Upper lobe of right lung (tissue), 1 donor: Measurements from ENCODE around the gene SCRT2. TPM values are rescaled to one million over a fixed set of nuclear protein-coding genes. Genes with fewer than 3 reads are reported as not detected.

ENCODE experiments used
- ATAC-seq: fragments of 200-7000 bp; cut with Tn5 transposase; one replicate; pipeline ENCODE4 v1.9.1; 2020; ENCODE audit warnings: mild to moderate bottlenecking, moderate library complexity
- DNase-seq: peaks from one replicate; pipeline ENCODE4 v3.0.0-alpha.2; 2020
- H3K27ac ChIP-seq: fragments of 200-600 bp; one replicate; pipeline ENCODE4 v1.8.0; 2022
- H3K27me3 ChIP-seq: fragments of 200-600 bp; one replicate; pipeline ENCODE4 v1.8.0; 2022; ENCODE audit warnings: mild to moderate bottlenecking
- H3K36me3 ChIP-seq: fragments of 200-600 bp; one replicate; pipeline ENCODE4 v1.8.0; 2022
- H3K4me1 ChIP-seq: fragments of 200-600 bp; one replicate; pipeline ENCODE4 v1.8.0; 2022
- H3K4me3 ChIP-seq: fragments of 200-600 bp; one replicate; pipeline ENCODE4 v1.8.0; 2022; ENCODE audit warnings: mild to moderate bottlenecking
- H3K9me3 ChIP-seq: fragments of 200-600 bp; one replicate; pipeline ENCODE4 v1.8.0; 2022
- CTCF ChIP-seq: fragments of 200-600 bp; IDR thresholded peaks from one replicate; pipeline ENCODE4 v1.8.0; 2022; ENCODE audit warnings: antibody characterized with exemption
- intact Hi-C: fragments of 100-400 bp; cut with DNase I; formaldehyde crosslinking; loops from one replicate; pipeline ENCODE4 v1.11.0; 2022
- total RNA-seq: library from RNA; stranded (reverse); fragmentation: NEBNext Ultra II Directional; extraction: Animal tissue kit (Norgen Biotek cat#: 25700); gene quantifications from one replicate; pipeline ENCODE4 v1.2.1, GENCODE V29; 2021
- donor health status: DM: no; HTN: yes; CAD: no; lungs with severe emphysema.

The SCRT2 gene
- total RNA-seq, 1 donor from 2014 or later = not detected

GRCh38 chr20:664576-664975, 11.0 kb downstream of the SCRT2 start:
- intact Hi-C loops = no loop called here
- H3K4me3 ChIP-seq = no peak overlapping the region
- no peak for TF ChIP-seq CTCF
- H3K4me1 ChIP-seq = no peaks in the 10 kb centered on the region
- DNase-seq (no peak), ATAC-seq (no peak)
- no peaks in the 10 kb centered on the region for H3K9me3 ChIP-seq
- no peaks in the 10 kb centered on the region for H3K36me3 ChIP-seq
- H3K27ac ChIP-seq = no peak overlapping the region
- H3K27me3 ChIP-seq = peaks cover 56% of the 10 kb centered on the region

GRCh38 chr20:664151-664550, 11.5 kb downstream of the SCRT2 start:
- Histone ChIP-seq H3K27me3 (peaks cover 56% of the 10 kb centered on the region), H3K9me3 (no peaks in the 10 kb centered on the region), H3K27ac (no peak overlapping the region), H3K4me1 (no peaks in the 10 kb centered on the region), H3K4me3 (no peak overlapping the region), H3K36me3 (no peaks in the 10 kb centered on the region)
- no peak for DNase-seq
- TF ChIP-seq CTCF = no peak
- intact Hi-C loops = no loop called here
- no peak for ATAC-seq

GRCh38 chr20:663315-664090, 12.1 kb downstream of the SCRT2 start:
- DNase-seq = no peak
- intact Hi-C loops = no loop called here

GRCh38 chr20:662277-663192, 13.1 kb downstream of the SCRT2 start:
- ATAC-seq = no peak
- Histone ChIP-seq H3K27ac (no peak overlapping the region), H3K9me3 (no peaks in the 10 kb centered on the region), H3K27me3 (peaks cover 64% of the 10 kb centered on the region), H3K36me3 (no peaks in the 10 kb centered on the region), H3K4me3 (no peak overlapping the region), H3K4me1 (no peaks in the 10 kb centered on the region)
- no peak for TF ChIP-seq CTCF
- intact Hi-C loops = no loop called here
- no peak for DNase-seq

More at GRCh38 chr20:663315-664090, 12.1 kb downstream of the SCRT2 start:
- Histone ChIP-seq H3K27me3 (peaks cover 57% of the 10 kb centered on the region), H3K27ac (no peak overlapping the region), H3K4me3 (no peak overlapping the region), H3K9me3 (no peaks in the 10 kb centered on the region), H3K4me1 (no peaks in the 10 kb centered on the region), H3K36me3 (no peaks in the 10 kb centered on the region)
- no peak for ATAC-seq
- no peak for TF ChIP-seq CTCF

GRCh38 chr20:661474-662270, 13.9 kb downstream of the SCRT2 start:
- no peak for ATAC-seq
- H3K9me3 ChIP-seq = no peaks in the 10 kb centered on the region
- no peak overlapping the region for H3K4me3 ChIP-seq
- DNase-seq = no peak
- H3K27me3 ChIP-seq = peaks cover 61% of the 10 kb centered on the region
- intact Hi-C loops = no loop called here
- no peaks in the 10 kb centered on the region for H3K4me1 ChIP-seq
- no peak overlapping the region for H3K27ac ChIP-seq
- no peak for TF ChIP-seq CTCF
- no peaks in the 10 kb centered on the region for H3K36me3 ChIP-seq
